ENCODE results near the gene PPP1R37. TPM values are rescaled to one million over a fixed set of nuclear protein-coding genes. Genes with fewer than 3 reads are reported as not detected.
"Not testable (repeated sequence)": the region's sequence is repeated elsewhere in the genome, so short reads cannot be mapped to it uniquely, and the experiment has no call there.

The PPP1R37 gene
- total and polyA plus RNA-seq, 4 experiments from 2014 or later = 0.31 to 26.2 (median 13.3) TPM

DNA sequence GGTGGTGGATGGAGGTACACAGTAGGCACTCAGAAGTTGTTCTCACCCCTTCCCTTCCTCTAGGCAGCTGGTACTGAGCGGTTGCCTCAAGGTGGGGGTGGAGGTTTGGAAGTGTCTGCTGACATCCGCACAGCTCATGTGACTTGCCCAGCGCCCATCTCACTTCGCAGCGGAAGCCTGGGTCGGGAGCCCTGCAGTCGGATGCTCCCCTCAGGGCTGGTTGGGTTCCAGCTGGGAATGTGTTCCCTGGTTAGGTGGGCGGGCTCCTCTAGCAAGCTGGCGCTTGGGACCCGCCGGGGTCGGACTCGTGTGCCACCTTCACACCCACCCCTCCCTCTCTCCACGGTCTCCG, 10.2 kb downstream of the PPP1R37 start:
- Mint-ChIP-seq H3K4me1 (peaks cover 36 to 81% (median 50%) of the 10 kb centered on the region in 4 donors), H3K36me3 (no peaks in the 10 kb centered on the region), H3K27ac (peak overlapping the region in 6 of 7 donors; percentile 52 to 92 (median 80)), H3K4me3 (peak overlapping the region; percentile 35 to 78 (median 72)), H3K27me3 (no peaks in the 10 kb centered on the region), H3K9me3 (no peaks in the 10 kb centered on the region)
- ChIA-PET CTCF (ENCODE audit: partially characterized antibody) (interaction anchor here (0.9 to 1.5 kb wide), 6 partner anchors 12 to 50 kb away, joined by 3 to 19 read pairs (median 3); no protein-coding TSS in a partner anchor), POLR2A (ENCODE audit: partially characterized antibody) (interaction anchor here (0.5 to 1.9 kb wide), 6 partner anchors 10 to 145 kb away, joined by 3 to 30 read pairs (median 5); partner anchors contain the start of genes GEMIN7 and PPP1R37)
- intact Hi-C loops (cut with micrococcal nuclease) = no loop called here
- Histone ChIP-seq H3K27ac (ENCODE audit: low read depth, low read length) (no peak overlapping the region), H3K4me1 (ENCODE audit: insufficient read depth, low read length) (peaks cover 34% of the 10 kb centered on the region), H3K36me3 (ENCODE audit: insufficient read depth, low read length) (no peaks in the 10 kb centered on the region), H3K27me3 (ENCODE audit: insufficient read depth, low read length) (no peaks in the 10 kb centered on the region), H3K4me3 (ENCODE audit: low read length in 2 of 2) (peak overlapping the region in 1 of 2 donors; percentile 11), H3K9me3 (ENCODE audit: control insufficient read depth in 1 of 2, low read length in 2 of 2) (no peaks in the 10 kb centered on the region)
- peak; percentile 41 to 52 (median 51) for DNase-seq

GRCh38 chr19:45103508-45104319, 10.7 kb downstream of the PPP1R37 start:
- Histone ChIP-seq H3K4me3 (ENCODE audit: low read length in 2 of 2) (peak overlapping the region in 1 of 2 donors; percentile 11), H3K27me3 (ENCODE audit: insufficient read depth, low read length) (no peaks in the 10 kb centered on the region), H3K4me1 (ENCODE audit: insufficient read depth, low read length) (peaks cover 34% of the 10 kb centered on the region), H3K27ac (ENCODE audit: low read depth, low read length) (no peak overlapping the region), H3K9me3 (ENCODE audit: control insufficient read depth in 1 of 2, low read length in 2 of 2) (no peaks in the 10 kb centered on the region), H3K36me3 (ENCODE audit: insufficient read depth, low read length) (no peaks in the 10 kb centered on the region)
- Mint-ChIP-seq H3K4me3 (peak overlapping the region; percentile 60 to 78 (median 72)), H3K4me1 (peaks cover 31 to 75% (median 46%) of the 10 kb centered on the region in 4 donors), H3K27me3 (no peaks in the 10 kb centered on the region), H3K27ac (peak overlapping the region; percentile 53 to 92 (median 82)), H3K9me3 (no peaks in the 10 kb centered on the region), H3K36me3 (no peaks in the 10 kb centered on the region)
- POLR2A ChIA-PET (ENCODE audit: partially characterized antibody) = interaction anchor here (0.8 to 1.9 kb wide), 6 partner anchors 9 to 75 kb away, joined by 3 to 30 read pairs (median 5); partner anchors contain the start of genes GEMIN7 and PPP1R37
- DNase-seq = peak in 1 of 5 donors; percentile 25
- CTCF ChIA-PET (ENCODE audit: partially characterized antibody) = interaction anchor here (0.9 to 1.5 kb wide), 5 partner anchors 12 to 50 kb away, joined by 3 to 19 read pairs (median 3); no protein-coding TSS in a partner anchor
- intact Hi-C loops (cut with micrococcal nuclease) = no loop called here

GRCh38 chr19:45104658-45105349, 11.8 kb downstream of the PPP1R37 start:
- Mint-ChIP-seq H3K36me3 (no peaks in the 10 kb centered on the region), H3K27me3 (no peaks in the 10 kb centered on the region), H3K27ac (peak overlapping the region; percentile 75 to 95 (median 85)), H3K4me1 (peaks cover 29 to 69% (median 43%) of the 10 kb centered on the region in 4 donors), H3K4me3 (peak overlapping the region; percentile 27 to 76 (median 66)), H3K9me3 (no peaks in the 10 kb centered on the region)
- Histone ChIP-seq H3K27ac (ENCODE audit: low read depth, low read length) (no peak overlapping the region), H3K4me3 (ENCODE audit: low read length in 2 of 2) (no peak overlapping the region), H3K9me3 (ENCODE audit: control insufficient read depth in 1 of 2, low read length in 2 of 2) (no peaks in the 10 kb centered on the region), H3K27me3 (ENCODE audit: insufficient read depth, low read length) (no peaks in the 10 kb centered on the region), H3K36me3 (ENCODE audit: insufficient read depth, low read length) (no peaks in the 10 kb centered on the region), H3K4me1 (ENCODE audit: insufficient read depth, low read length) (peaks cover 34% of the 10 kb centered on the region)
- POLR2A ChIA-PET (ENCODE audit: partially characterized antibody) = interaction anchor here (0.9 to 1.4 kb wide), 2 partner anchors 13 to 65 kb away, joined by 4 read pairs; no protein-coding TSS in a partner anchor
- intact Hi-C loops (cut with micrococcal nuclease) = no loop called here
- CTCF ChIA-PET (ENCODE audit: partially characterized antibody) = interaction anchor here (0.5 kb wide), 1 partner anchor 15 kb away, joined by 4 read pairs; no protein-coding TSS in a partner anchor
- peak in 1 of 5 donors; percentile 39 for DNase-seq

- H3K36me3 Mint-ChIP-seq; intact Hi-C loops (cut with micrococcal nuclease); H3K27me3 Mint-ChIP-seq; H3K9me3 Mint-ChIP-seq; H3K4me3 Mint-ChIP-seq; DNase-seq; H3K4me3 ChIP-seq (ENCODE audit: low read length in 2 of 2); H3K27me3 ChIP-seq (ENCODE audit: insufficient read depth, low read length); POLR2A ChIA-PET (ENCODE audit: partially characterized antibody); H3K9me3 ChIP-seq (ENCODE audit: control insufficient read depth in 1 of 2, low read length in 2 of 2); H3K36me3 ChIP-seq (ENCODE audit: insufficient read depth, low read length); H3K27ac ChIP-seq (ENCODE audit: low read depth, low read length); H3K27ac Mint-ChIP-seq: not testable (repeated sequence)
- CTCF ChIA-PET (ENCODE audit: partially characterized antibody) = interaction anchor here (1.0 to 2.4 kb wide), 2 partner anchors 19 to 52 kb away, joined by 3 to 8 read pairs; no protein-coding TSS in a partner anchor
- peaks cover 34% of the 10 kb centered on the region for H3K4me1 ChIP-seq (ENCODE audit: insufficient read depth, low read length)
- H3K4me1 Mint-ChIP-seq = peaks cover 27 to 60% (median 35%) of the 10 kb centered on the region in 4 donors
Measured at GRCh38 chr19:45106363-45106762, 13.4 kb downstream of the PPP1R37 start.

- no peaks in the 10 kb centered on the region for H3K9me3 ChIP-seq (ENCODE audit: control insufficient read depth in 1 of 2, low read length in 2 of 2)
- H3K4me3 Mint-ChIP-seq = no peak overlapping the region
- no peaks in the 10 kb centered on the region for H3K9me3 Mint-ChIP-seq
- H3K27me3 Mint-ChIP-seq = no peaks in the 10 kb centered on the region
- peak in 1 of 5 donors; percentile 3 for DNase-seq
- H3K36me3 Mint-ChIP-seq = no peaks in the 10 kb centered on the region
- H3K4me3 ChIP-seq (ENCODE audit: low read length in 2 of 2) = no peak overlapping the region
- CTCF ChIA-PET (ENCODE audit: partially characterized antibody) = interaction anchor here (0.6 to 2.4 kb wide), 2 partner anchors 18 to 1972 kb away, joined by 3 to 8 read pairs; no protein-coding TSS in a partner anchor
- POLR2A ChIA-PET (ENCODE audit: partially characterized antibody) = no interaction called here
- no peaks in the 10 kb centered on the region for H3K36me3 ChIP-seq (ENCODE audit: insufficient read depth, low read length)
- no peak overlapping the region for H3K27ac ChIP-seq (ENCODE audit: low read depth, low read length)
- H3K4me1 Mint-ChIP-seq = peaks cover 26 to 55% (median 30%) of the 10 kb centered on the region in 4 donors
- intact Hi-C loops (cut with micrococcal nuclease) = no loop called here
- no peak overlapping the region for H3K27ac Mint-ChIP-seq
- H3K27me3 ChIP-seq (ENCODE audit: insufficient read depth, low read length) = no peaks in the 10 kb centered on the region
- peaks cover 28% of the 10 kb centered on the region for H3K4me1 ChIP-seq (ENCODE audit: insufficient read depth, low read length)
Measured at GRCh38 chr19:45107621-45108150, 14.7 kb downstream of the PPP1R37 start.

DNA sequence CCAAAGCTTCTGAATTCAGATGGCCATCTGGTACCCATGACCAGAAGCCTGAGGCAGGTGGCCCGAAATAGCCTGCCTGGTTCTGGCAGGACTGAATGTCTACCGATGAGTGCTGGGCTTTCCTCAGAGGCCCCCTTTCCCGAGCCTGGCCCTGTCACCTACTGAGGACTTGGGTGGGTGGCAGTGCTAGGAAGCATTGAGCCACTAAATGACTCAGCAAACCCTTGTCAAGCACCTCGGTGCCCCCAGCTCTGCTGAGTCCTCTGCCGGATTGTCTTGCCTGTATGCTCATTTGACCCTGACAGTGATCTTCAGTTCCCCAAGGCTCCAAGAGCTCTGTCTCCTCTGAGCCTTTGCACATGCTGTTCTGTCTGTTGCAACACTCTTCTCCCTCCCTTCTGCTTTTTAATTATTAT, 17.9 kb downstream of the PPP1R37 start:
- no peaks in the 10 kb centered on the region for H3K9me3 ChIP-seq (ENCODE audit: control insufficient read depth in 1 of 2, low read length in 2 of 2)
- no peak for DNase-seq
- intact Hi-C loops (cut with micrococcal nuclease) = no loop called here
- CTCF ChIA-PET (ENCODE audit: partially characterized antibody) = no interaction called here
- Mint-ChIP-seq H3K27me3 (no peaks in the 10 kb centered on the region), H3K9me3 (no peaks in the 10 kb centered on the region), H3K27ac (no peak overlapping the region), H3K4me3 (no peak overlapping the region), H3K36me3 (no peaks in the 10 kb centered on the region), H3K4me1 (peaks cover 11 to 37% (median 12%) of the 10 kb centered on the region in 4 donors)
- no peaks in the 10 kb centered on the region for H3K36me3 ChIP-seq (ENCODE audit: insufficient read depth, low read length)
- H3K27ac ChIP-seq (ENCODE audit: low read depth, low read length) = no peak overlapping the region
- POLR2A ChIA-PET (ENCODE audit: partially characterized antibody) = no interaction called here
- H3K27me3 ChIP-seq (ENCODE audit: insufficient read depth, low read length) = no peaks in the 10 kb centered on the region
- H3K4me1 ChIP-seq (ENCODE audit: insufficient read depth, low read length) = peaks cover 2% of the 10 kb centered on the region
- no peak overlapping the region for H3K4me3 ChIP-seq (ENCODE audit: low read length in 2 of 2)

Data from CD4-positive, alpha-beta memory T cell (primary cell).